Activated naive CD8-positive, alpha-beta T cell treated with anti-CD3 and anti-CD28 coated beads for 36 hours (primary cell): ENCODE measurements around the gene THSD4. TPM values are rescaled to one million over a fixed set of nuclear protein-coding genes. Genes with fewer than 3 reads are reported as not detected.
"Not testable (repeated sequence)": the region's sequence is repeated elsewhere in the genome, so short reads cannot be mapped to it uniquely, and the experiment has no call there.

Experiments
- DNase-seq: peaks from one replicate; pipeline ENCODE4 v3.0.0; 2021
- H3K27ac Mint-ChIP-seq: one replicate; pipeline ENCODE4 v1.8.0; 2022; ENCODE audit warnings: mild to moderate bottlenecking, moderate library complexity, mixed read lengths
- H3K27me3 Mint-ChIP-seq: one replicate; pipeline ENCODE4 v1.8.0; 2022; ENCODE audit warnings: mild to moderate bottlenecking, mixed read lengths
- H3K36me3 Mint-ChIP-seq: one replicate; pipeline ENCODE4 v1.8.0; 2021; ENCODE audit warnings: mild to moderate bottlenecking, mixed read lengths
- H3K4me1 Mint-ChIP-seq: one replicate; pipeline ENCODE4 v1.8.0; 2021; ENCODE audit warnings: mixed read lengths
- H3K4me3 Mint-ChIP-seq: one replicate; pipeline ENCODE4 v1.8.0; 2022; ENCODE audit warnings: mild to moderate bottlenecking, moderate library complexity, mixed read lengths
- H3K9me3 Mint-ChIP-seq: one replicate; pipeline ENCODE4 v1.8.0; 2022; ENCODE audit warnings: mixed read lengths
- total RNA-seq, 2 experiments: library from RNA; stranded (reverse); gene quantifications; one replicate each; pipeline ENCODE4 v1.2.3, GENCODE V29; 2021

Gene THSD4
- total RNA-seq, 2 experiments from 2014 or later: not detected

DNA sequence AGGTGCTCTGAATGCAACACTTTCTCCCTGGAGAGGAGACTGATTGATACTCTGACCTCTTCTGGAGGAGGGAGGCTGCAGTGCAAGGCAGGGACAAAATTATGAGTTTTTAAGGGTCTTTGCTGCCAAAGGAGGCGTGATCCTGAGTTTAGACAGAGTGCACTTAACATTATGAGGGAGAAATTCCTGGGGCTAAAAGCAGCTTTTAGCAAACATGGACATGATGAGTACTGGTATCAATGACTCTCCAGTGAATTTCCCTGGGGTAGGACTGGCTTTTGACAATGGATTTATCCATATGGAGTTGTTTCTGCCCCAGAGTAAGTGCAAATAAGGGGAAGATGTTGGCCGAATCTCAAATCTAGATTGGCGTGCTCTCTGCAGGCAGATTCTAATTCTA, 133.1 kb downstream of the THSD4 start:
- H3K27ac Mint-ChIP-seq: no peak overlapping the region
- DNase-seq: no peak
- no peaks in the 10 kb centered on the region for H3K4me1 Mint-ChIP-seq
- no peaks in the 10 kb centered on the region for H3K36me3 Mint-ChIP-seq
- H3K27me3 Mint-ChIP-seq: peaks cover 3% of the 10 kb centered on the region
- no peaks in the 10 kb centered on the region for H3K9me3 Mint-ChIP-seq
- H3K4me3 Mint-ChIP-seq: no peak overlapping the region

GRCh38 chr15:71249986-71250385, 134.7 kb downstream of the THSD4 start:
- Mint-ChIP-seq H3K9me3 (no peaks in the 10 kb centered on the region), H3K36me3 (no peaks in the 10 kb centered on the region), H3K4me1 (no peaks in the 10 kb centered on the region), H3K4me3 (no peak overlapping the region), H3K27me3 (peaks cover 3% of the 10 kb centered on the region), H3K27ac (no peak overlapping the region)
- no peak for DNase-seq

DNA sequence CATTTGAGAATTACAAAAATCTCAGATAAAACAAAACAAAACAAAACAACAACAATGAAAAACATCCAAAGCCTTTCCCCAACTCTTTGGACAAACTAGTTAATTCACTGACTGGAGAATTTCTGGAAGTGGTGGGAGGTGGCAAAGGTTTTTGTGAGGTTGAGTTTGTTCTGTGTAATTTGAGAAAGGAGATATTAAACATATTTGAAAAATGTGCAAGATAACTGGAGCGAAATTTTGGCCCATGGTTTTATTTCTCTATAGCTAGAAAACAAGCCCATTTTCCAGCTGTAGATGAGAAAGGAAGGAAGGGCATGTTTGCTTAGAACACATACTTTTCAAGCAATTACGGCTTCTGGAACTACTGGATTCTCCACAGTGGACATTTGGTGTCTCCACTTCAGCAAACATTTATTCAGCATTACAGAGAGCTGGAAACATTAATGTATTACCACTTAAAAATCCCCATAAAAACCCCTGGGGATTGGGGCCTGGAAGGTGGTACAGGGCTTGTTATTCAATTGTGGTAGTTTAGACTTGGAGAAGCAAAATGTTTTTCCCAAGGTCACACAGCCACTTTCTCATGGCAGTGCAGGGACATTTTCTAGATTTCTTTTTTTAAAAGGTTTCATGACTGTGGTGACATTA, 135.8 kb downstream of the THSD4 start:
- DNase-seq: no peak
- H3K9me3 Mint-ChIP-seq: no peaks in the 10 kb centered on the region
- H3K4me3 Mint-ChIP-seq: no peak overlapping the region
- no peaks in the 10 kb centered on the region for H3K4me1 Mint-ChIP-seq
- H3K27me3 Mint-ChIP-seq: no peaks in the 10 kb centered on the region
- H3K36me3 Mint-ChIP-seq: no peaks in the 10 kb centered on the region
- H3K27ac Mint-ChIP-seq: no peak overlapping the region

- no peaks in the 10 kb centered on the region for H3K4me1 Mint-ChIP-seq
- no peaks in the 10 kb centered on the region for H3K27me3 Mint-ChIP-seq
- no peaks in the 10 kb centered on the region for H3K36me3 Mint-ChIP-seq
- no peak for DNase-seq
- H3K4me3 Mint-ChIP-seq: no peak overlapping the region
- no peaks in the 10 kb centered on the region for H3K9me3 Mint-ChIP-seq
- no peak overlapping the region for H3K27ac Mint-ChIP-seq
Observed at GRCh38 chr15:71251584-71252043, 136.3 kb downstream of the THSD4 start.

DNA sequence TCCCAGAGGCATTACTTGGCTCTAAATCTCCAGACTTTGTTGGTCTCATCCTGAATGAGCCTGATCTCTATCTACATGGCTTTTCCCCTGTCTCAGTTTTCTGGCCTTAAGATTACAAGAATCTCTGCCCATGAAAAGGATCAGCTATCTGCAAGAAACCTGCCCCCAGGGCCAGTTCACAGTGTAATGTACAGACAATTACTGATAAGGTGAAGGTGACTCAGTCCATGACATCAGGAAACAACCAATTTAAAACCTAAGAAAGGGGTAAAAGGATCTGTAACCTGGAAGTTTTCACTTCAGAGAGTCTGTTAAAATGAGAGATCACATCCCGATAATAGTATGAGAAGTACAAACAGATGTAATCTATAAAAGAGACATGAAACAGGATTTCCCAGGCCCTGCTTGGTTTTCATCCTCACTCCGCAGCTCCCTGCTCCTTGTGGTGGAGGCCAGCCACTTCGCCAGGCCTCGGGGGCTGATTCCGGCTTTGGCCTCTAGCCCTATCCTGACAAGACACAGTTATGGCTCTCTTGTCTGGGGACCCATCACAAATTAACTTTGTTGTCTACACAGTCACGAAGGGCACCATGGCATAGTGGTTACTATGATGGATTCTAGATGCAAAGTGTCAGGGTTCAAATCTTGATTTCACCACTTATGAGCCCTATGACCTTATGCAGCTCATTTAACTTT, 136.9 kb downstream of the THSD4 start:
- Mint-ChIP-seq H3K36me3 (no peaks in the 10 kb centered on the region), H3K27me3 (no peaks in the 10 kb centered on the region), H3K4me1 (no peaks in the 10 kb centered on the region), H3K9me3 (no peaks in the 10 kb centered on the region), H3K27ac (no peak overlapping the region), H3K4me3 (no peak overlapping the region)
- DNase-seq: no peak

DNA sequence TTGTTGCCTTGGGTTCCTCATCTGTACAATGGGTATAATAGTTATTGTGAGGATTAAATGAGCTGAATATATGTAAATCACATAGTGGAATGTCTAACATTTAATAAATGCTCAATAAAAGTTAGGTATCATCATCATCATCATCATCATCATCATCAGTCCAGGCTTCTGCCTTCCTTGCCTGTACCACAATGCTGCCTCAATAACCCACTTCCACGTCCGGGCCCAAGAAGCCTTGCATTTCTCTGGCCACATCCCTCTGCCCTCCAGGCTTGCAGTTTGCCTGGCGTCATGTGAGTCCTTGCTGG, 137.4 kb downstream of the THSD4 start:
- no peak overlapping the region for H3K4me3 Mint-ChIP-seq
- DNase-seq: no peak
- no peaks in the 10 kb centered on the region for H3K4me1 Mint-ChIP-seq
- H3K27ac Mint-ChIP-seq: no peak overlapping the region
- H3K27me3 Mint-ChIP-seq: no peaks in the 10 kb centered on the region
- H3K9me3 Mint-ChIP-seq: no peaks in the 10 kb centered on the region
- H3K36me3 Mint-ChIP-seq: no peaks in the 10 kb centered on the region

GRCh38 chr15:71254491-71254890, 139.2 kb downstream of the THSD4 start:
- Mint-ChIP-seq H3K36me3 (no peaks in the 10 kb centered on the region), H3K27me3 (no peaks in the 10 kb centered on the region), H3K4me1 (no peaks in the 10 kb centered on the region), H3K4me3 (no peak overlapping the region), H3K9me3 (no peaks in the 10 kb centered on the region), H3K27ac (no peak overlapping the region)
- no peak for DNase-seq

DNA sequence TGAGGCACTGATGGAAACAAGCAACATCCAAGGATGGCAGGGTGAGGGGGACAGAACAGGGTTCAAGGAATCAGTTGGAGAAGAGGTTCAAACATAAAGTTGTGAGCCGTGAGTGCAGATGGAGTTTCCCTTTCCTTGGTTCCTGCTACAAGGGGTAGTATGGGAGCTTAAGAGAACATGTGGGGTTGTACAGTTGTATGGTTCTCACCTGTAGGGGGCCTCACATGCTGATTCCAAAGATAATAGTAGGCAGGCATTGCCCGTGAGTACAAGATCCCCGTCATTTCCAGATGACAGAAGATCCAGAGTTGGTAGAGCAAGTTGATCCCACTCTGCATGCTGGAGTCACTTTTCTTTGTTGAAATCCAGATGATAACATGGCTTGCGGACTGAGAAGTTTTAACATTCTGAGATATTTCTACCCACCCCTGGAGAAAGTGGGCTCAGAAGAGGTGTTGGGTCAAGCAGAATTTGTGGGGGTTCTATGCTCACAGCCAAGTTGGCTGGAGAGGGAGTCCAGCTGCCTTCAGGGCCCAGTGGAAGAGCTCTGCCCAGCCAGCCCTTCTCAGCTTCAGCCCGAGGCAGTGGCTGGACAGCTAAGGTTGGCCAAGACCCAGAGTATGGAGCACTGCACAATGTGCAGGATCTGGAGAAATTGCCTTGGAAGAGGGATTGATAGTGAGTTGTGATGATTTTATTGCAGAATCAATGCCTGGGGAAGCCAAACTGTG, 141.8 kb downstream of the THSD4 start:
- H3K36me3 Mint-ChIP-seq: no peaks in the 10 kb centered on the region
- no peaks in the 10 kb centered on the region for H3K4me1 Mint-ChIP-seq
- no peak for DNase-seq
- no peak overlapping the region for H3K27ac Mint-ChIP-seq
- H3K4me3 Mint-ChIP-seq: no peak overlapping the region
- no peaks in the 10 kb centered on the region for H3K9me3 Mint-ChIP-seq
- no peaks in the 10 kb centered on the region for H3K27me3 Mint-ChIP-seq

DNA sequence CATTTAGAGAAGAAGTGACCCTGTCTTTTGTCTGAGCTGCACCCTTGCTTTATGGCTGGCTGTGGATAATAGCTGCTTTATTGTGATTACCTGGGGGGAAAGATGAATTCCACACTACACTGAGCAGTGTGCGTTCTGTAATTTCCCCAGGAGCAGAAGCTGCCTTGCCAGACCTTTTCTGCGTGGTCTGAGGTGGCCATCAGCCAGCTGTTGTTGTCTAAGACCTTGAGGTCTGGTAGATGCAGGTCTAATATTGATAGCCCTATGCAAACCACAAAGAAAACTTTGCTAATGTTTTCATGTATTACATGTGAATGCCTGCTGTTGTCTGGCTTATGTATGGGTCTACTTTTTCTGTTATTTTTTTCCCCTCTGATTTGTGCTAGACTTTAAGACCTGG, 144.6 kb downstream of the THSD4 start:
- Mint-ChIP-seq H3K4me3 (no peak overlapping the region), H3K36me3 (no peaks in the 10 kb centered on the region), H3K9me3 (no peaks in the 10 kb centered on the region), H3K27ac (no peak overlapping the region), H3K4me1 (no peaks in the 10 kb centered on the region), H3K27me3 (peaks cover 7% of the 10 kb centered on the region)
- no peak for DNase-seq

DNA sequence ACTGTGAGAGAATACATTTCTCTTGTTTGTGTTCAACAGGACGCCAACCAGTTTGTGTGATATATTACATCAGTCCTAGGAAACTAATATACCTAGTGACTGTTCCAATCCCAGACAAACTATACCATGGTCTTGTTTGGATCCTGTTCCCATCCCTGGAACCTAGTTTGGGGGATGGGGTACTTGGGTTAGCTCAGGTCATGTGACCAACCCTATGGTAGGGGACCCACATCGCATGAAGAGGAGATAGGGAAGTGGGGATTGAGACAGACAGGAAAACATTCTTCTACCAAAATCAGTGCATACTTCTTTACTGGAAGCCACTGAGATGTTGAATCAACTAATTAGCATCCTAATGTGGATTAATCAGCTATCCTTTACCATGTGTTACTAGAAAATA, 146.1 kb downstream of the THSD4 start:
- Mint-ChIP-seq H3K27me3 (peaks cover 14% of the 10 kb centered on the region), H3K36me3 (no peaks in the 10 kb centered on the region), H3K4me3 (no peak overlapping the region), H3K9me3 (no peaks in the 10 kb centered on the region), H3K27ac (no peak overlapping the region), H3K4me1 (no peaks in the 10 kb centered on the region)
- no peak for DNase-seq

DNA sequence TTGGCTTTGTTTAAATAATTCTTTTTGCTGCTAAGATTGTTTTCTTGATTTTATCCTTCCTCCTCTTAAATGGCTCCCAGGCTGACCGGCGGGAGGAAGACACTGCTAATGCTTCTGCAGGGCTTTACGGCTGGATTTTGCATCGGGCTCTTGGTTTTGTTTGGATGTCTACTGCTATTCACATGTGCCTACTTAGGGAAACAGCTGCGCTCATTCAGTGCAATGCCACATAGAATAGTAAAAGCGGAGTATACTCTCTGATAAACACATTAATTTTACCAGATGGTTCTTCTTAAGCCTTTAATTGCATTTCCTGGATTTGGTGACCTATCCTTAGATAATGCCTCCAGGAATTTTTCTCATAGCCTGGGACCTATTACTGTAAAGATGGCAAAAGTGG, 146.6 kb downstream of the THSD4 start:
- Mint-ChIP-seq H3K4me3 (no peak overlapping the region), H3K27me3 (peaks cover 19% of the 10 kb centered on the region), H3K9me3 (no peaks in the 10 kb centered on the region), H3K27ac (no peak overlapping the region), H3K36me3 (no peaks in the 10 kb centered on the region), H3K4me1 (no peaks in the 10 kb centered on the region)
- DNase-seq: no peak

DNA sequence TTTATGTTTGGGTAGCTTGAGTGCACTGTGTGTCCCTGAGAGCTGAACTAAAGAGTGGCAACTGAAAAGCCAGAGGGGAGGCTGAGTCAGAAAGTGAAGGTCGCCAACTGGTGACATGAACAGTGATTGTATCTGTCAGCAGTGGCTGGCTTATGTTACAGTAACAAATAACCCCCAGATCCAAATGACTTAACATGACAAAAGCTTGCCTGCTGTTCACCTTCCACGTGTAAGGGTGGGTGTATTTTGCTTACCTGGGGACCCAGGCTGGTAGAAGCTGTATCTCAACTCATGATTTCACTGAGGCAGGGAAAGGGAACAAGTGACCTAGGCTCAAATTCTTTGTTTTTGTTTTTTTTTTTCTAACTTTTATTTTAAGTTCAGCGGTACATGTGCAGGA, 147.3 kb downstream of the THSD4 start:
- H3K36me3 Mint-ChIP-seq: no peaks in the 10 kb centered on the region
- H3K4me3 Mint-ChIP-seq: no peak overlapping the region
- H3K4me1 Mint-ChIP-seq: no peaks in the 10 kb centered on the region
- DNase-seq: no peak
- no peaks in the 10 kb centered on the region for H3K9me3 Mint-ChIP-seq
- H3K27me3 Mint-ChIP-seq: peaks cover 20% of the 10 kb centered on the region
- no peak overlapping the region for H3K27ac Mint-ChIP-seq

- not testable (repeated sequence) for H3K27ac Mint-ChIP-seq, DNase-seq, H3K4me3 Mint-ChIP-seq, H3K4me1 Mint-ChIP-seq, H3K36me3 Mint-ChIP-seq, H3K9me3 Mint-ChIP-seq
- peaks cover 20% of the 10 kb centered on the region for H3K27me3 Mint-ChIP-seq
Observed at GRCh38 chr15:71265606-71266005, 150.3 kb downstream of the THSD4 start.

DNA sequence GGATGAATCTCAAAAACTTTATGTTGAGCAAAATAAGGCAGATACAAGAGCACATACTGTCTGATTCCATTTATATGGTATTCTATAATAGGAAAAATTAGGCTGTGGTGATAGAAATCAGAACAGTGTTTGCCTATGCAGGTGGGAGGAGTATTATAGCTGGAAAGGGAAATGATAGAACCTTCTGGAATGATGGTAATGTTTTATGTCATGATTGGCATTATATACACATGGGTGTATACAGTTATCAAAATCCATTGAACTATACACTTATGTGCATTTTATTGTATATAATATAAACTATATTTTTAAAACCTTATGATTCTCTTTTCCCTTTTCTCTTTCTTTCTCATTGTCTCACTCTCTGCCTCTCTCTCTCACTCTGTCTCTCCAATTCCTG, 156.1 kb downstream of the THSD4 start:
- H3K36me3 Mint-ChIP-seq: no peaks in the 10 kb centered on the region
- peaks cover 11% of the 10 kb centered on the region for H3K27me3 Mint-ChIP-seq
- no peak for DNase-seq
- no peak overlapping the region for H3K27ac Mint-ChIP-seq
- H3K9me3 Mint-ChIP-seq: peaks cover 6% of the 10 kb centered on the region
- H3K4me3 Mint-ChIP-seq: no peak overlapping the region
- H3K4me1 Mint-ChIP-seq: no peaks in the 10 kb centered on the region

- no peaks in the 10 kb centered on the region for H3K4me1 Mint-ChIP-seq
- no peak overlapping the region for H3K27ac Mint-ChIP-seq
- no peak overlapping the region for H3K4me3 Mint-ChIP-seq
Observed at GRCh38 chr15:71272932-71273331, 157.7 kb downstream of the THSD4 start.

More at GRCh38 chr15:71272932-71273331, 157.7 kb downstream of the THSD4 start:
- DNase-seq: no peak
- no peaks in the 10 kb centered on the region for H3K36me3 Mint-ChIP-seq
- peaks cover 4% of the 10 kb centered on the region for H3K27me3 Mint-ChIP-seq
- H3K9me3 Mint-ChIP-seq: peaks cover 6% of the 10 kb centered on the region
